Activated CD8-positive, alpha-beta memory T cell treated with anti-CD3 and anti-CD28 coated beads for 4 hours (primary cell): ENCODE data around the gene NSD1.

Experiments
- DNase-seq, 2 donors: peaks; one replicate each; pipeline ENCODE4 v3.0.0-alpha.2; 2020; ENCODE audit warnings: low read depth in 2 of 2

NSD1 gene, protein sequence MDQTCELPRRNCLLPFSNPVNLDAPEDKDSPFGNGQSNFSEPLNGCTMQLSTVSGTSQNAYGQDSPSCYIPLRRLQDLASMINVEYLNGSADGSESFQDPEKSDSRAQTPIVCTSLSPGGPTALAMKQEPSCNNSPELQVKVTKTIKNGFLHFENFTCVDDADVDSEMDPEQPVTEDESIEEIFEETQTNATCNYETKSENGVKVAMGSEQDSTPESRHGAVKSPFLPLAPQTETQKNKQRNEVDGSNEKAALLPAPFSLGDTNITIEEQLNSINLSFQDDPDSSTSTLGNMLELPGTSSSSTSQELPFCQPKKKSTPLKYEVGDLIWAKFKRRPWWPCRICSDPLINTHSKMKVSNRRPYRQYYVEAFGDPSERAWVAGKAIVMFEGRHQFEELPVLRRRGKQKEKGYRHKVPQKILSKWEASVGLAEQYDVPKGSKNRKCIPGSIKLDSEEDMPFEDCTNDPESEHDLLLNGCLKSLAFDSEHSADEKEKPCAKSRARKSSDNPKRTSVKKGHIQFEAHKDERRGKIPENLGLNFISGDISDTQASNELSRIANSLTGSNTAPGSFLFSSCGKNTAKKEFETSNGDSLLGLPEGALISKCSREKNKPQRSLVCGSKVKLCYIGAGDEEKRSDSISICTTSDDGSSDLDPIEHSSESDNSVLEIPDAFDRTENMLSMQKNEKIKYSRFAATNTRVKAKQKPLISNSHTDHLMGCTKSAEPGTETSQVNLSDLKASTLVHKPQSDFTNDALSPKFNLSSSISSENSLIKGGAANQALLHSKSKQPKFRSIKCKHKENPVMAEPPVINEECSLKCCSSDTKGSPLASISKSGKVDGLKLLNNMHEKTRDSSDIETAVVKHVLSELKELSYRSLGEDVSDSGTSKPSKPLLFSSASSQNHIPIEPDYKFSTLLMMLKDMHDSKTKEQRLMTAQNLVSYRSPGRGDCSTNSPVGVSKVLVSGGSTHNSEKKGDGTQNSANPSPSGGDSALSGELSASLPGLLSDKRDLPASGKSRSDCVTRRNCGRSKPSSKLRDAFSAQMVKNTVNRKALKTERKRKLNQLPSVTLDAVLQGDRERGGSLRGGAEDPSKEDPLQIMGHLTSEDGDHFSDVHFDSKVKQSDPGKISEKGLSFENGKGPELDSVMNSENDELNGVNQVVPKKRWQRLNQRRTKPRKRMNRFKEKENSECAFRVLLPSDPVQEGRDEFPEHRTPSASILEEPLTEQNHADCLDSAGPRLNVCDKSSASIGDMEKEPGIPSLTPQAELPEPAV (N-terminal part only)

DNA sequence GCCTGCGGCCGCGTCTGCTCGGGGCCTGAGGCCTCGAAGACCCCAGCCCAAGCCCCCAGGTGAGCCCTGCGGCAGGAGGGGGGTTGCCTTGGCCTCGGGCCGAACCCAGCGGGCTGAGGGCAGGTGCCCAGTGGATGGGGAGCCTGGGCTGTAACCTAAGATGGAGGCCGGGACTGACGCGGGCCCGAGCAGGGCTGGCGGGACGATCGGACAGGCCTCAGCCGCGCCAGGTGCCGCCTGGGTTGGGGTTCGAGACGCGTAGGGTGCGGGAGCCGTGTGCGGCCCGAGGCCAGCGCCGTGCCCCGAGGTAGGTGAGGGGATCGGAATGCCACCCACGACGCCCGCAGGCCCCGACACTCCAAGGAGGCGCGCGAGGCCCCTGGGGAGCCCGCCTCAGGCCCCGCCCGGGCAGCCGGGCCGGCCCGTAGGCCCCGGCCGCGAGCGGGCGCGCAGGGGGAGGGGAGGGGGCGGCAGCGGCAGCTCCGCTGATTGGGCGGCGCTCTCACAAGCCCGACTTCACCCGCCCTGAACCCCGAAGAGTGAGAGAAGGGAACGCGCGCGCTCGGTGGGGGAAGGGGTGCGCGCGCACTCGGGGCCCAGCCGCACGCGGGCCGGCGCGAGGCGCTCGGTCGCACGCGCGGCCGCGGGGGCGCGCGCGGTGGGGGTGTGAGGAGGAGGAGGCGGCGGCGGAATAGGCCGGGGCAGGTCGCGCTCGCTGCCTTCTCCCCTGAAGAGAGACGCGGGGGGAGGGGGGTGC lies at the start of gene NSD1:
Gene NSD1 (plus strand): TSS at position 678 of the 757 bp plus-strand sequence. CDS start 1,331 bp downstream, outside the sequence.
- peak; percentile 76 to 83 for DNase-seq

DNA sequence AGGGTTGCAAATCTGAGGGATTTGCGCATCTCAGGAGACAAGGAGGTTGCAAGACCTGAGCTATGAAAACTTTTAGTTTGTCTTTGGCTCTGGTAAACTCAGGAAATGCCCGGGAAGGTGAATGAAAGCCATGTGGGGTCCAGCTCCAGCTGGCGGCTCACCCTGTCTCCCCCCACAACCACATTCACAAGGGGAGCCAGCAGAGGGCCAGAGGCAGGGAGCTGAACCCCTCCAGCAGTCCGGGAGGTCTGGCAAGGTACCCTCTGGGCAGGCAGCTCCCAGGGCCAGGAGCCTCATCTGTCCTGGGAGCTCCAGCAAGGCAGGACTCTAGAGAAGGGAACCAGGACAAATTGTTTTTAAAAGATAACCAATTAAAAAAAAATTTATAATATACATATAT lies 49.4 kb upstream of the NSD1 start:
- no peak for DNase-seq

DNA sequence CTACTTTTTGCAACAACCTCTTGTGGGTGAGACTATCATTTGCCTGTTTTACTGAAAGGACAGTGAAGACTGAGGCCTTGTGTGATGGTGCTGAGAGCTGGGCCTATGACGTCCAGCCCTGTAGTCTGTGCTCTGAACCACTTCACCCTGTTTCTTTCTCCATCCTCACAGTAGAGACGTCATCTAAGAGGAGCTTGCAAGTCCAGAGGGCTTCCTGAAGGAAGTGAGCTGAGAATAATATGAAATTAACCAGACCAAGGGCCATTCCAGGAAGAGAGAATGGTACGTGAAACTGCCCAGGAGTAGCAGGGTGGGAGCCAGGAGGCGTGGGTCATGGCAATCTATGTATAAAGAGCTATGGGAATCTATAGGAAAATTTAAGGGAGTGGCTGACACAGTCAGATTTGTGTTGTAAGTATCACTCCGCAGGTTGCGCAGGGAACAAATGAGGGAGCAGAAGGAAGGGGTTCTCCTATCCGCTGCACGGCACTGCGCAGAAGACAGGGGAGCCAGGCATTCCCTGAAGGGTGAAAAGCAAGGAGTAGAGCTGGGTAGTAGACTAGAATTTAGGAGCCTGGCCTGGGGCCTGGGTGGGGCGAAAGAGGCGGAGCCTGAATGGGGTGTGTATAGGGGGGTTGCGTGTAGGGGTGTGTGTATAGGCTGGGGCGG lies 47.5 kb upstream of the NSD1 start:
- DNase-seq = no peak

DNA sequence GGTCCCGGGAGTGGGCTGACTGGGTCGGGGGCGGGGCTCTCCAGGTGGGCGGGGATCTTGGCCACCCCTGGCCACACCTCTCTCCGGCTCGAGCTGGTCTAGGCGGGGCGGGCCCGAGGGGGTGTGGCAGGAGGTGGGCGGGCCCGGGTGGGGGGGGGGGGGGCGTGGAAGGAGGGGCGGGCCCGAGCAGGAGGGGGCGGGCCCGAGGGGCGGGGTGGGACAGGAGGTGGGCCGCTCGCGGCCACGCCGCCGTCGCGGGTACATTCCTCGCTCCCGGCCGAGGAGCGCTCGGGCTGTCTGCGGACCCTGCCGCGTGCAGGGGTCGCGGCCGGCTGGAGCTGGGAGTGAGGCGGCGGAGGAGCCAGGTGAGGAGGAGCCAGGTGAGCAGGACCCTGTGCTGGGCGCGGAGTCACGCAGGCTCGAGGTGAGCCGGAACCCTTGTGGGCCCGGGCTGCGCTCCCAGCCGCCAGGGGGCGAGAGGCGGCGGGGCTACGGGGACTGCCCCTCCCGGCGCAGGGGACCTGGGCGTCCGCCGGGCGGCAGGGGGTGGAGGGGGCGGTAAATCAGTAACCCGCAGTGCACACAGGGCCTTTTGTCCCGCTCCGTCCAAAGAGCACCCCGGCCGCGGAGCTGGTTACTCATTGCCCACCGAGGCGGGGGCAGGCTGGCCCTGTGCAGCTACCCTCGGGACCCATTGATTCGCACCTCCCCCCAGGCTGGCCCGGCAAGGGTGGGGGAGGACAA lies 46.7 kb upstream of the NSD1 start, which contains the start of gene FGFR4:
Gene FGFR4 (plus strand): TSS at position 262 of the 744 bp plus-strand sequence. CDS start 2,688 bp downstream, outside the sequence.
- DNase-seq = peak; percentile 22 to 28

DNA sequence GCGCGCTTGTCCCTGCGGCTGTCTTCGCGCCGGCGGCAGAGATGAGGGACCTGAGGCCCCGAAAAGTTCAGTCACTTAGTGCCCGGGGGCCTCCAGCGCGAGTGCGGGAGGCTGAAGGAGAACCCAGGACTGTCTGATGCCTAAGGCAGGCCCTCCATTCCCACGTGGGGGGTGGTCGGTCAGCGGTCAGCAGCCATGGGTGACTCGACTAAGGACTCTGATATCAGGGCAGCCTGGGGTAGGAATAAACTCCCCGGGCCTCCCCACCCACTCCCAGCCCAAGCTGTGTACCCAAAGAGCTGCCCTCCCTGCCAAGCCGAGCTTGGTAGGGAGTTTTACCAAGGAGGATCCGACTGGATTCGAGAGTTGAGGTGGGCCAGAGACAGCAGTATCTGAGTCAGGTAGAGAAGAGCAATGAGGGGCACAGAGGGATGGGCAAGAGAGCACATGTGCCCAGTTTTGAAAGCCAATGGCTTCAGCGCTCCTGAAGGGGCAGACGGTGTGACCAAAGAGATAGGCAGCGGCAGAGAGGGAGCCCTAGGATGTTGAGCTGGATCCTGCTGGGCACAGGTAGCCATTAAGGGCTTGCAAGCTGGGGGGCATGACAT lies 46.1 kb upstream of the NSD1 start:
- DNase-seq = no peak

DNA sequence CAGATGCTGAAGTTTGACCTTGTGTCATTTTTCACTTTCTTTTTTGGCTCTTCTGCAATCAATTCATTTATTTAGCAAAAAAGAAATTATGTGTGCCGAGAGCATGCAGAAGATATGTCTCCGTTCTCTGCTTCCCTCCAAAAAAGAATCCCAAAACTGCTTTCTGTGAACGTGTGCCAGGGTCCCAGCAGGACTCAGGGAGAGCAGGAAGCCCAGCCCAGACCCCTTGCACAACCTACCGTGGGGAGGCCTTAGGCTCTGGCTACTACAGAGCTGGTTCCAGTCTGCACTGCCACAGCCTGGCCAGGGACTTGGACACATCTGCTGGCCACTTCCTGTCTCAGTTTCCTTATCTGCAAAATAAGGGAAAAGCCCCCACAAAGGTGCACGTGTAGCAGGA lies 44.4 kb upstream of the NSD1 start:
- no peak for DNase-seq

DNA sequence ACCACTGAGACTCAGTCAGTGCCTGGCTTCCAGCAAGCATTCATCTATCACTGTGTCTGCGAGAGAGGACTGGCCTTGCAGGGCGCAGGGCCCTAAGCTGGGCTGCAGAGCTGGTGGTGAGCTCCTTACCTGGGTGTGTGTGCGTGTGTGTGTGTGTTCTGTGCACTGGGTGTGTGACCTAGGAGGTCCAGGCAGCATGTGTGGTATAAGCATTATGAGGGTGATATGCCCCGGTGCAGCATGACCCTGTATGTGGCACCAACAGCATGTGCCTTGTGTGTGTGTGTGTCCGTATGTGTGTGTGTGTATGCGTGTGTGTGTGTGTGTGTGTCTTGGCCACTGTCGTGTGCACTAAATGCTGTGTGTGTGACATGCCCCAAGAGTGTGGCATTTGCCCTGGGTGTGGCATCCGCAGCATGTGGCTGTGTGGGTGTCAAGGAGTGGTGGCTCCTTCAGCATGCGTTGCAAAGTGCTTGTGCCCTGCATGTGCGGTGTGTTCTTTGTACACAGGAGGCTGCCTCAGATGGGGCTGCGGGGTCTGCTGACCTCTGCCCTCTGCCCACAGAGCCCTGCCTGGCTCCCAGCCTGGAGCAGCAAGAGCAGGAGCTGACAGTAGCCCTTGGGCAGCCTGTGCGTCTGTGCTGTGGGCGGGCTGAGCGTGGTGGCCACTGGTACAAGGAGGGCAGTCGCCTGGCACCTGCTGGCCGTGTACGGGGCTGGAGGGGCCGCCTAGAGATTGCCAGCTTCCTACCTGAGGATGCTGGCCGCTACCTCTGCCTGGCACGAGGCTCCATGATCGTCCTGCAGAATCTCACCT lies 43.5 kb upstream of the NSD1 start:
- DNase-seq = no peak

DNA sequence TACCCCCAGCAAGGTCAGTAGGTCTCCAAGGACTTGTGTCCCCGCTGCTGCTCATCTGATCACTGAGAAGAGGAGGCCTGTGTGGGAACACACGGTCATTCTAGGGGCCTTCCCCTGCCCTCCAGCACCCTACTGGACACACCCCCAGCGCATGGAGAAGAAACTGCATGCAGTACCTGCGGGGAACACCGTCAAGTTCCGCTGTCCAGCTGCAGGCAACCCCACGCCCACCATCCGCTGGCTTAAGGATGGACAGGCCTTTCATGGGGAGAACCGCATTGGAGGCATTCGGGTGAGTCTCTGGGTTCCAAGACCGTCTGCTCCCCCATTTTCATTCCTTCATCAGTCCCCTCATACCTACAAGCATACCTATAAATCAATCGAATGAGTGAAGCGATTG lies 42.8 kb upstream of the NSD1 start:
- DNase-seq = no peak

DNA sequence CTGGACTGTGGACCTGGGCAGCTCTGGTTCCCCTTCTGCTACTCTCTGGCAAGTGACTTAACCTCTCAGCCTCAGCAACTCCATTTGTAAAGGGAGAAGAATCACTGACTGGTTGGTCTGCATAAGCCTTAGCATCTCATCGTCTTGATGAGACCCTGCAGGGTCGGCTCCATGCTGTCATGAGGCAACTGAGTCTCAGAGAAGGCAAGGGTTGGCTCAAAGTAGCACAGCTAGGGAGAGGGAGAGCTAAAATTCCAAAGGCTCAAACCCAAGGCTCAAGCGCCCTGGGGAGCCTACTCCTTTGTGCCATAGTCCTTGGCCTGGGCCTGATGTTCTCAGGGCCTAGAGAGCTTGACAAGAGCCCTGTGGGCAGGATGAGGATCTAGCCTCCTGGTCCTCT lies 42.3 kb upstream of the NSD1 start:
- no peak for DNase-seq

DNA sequence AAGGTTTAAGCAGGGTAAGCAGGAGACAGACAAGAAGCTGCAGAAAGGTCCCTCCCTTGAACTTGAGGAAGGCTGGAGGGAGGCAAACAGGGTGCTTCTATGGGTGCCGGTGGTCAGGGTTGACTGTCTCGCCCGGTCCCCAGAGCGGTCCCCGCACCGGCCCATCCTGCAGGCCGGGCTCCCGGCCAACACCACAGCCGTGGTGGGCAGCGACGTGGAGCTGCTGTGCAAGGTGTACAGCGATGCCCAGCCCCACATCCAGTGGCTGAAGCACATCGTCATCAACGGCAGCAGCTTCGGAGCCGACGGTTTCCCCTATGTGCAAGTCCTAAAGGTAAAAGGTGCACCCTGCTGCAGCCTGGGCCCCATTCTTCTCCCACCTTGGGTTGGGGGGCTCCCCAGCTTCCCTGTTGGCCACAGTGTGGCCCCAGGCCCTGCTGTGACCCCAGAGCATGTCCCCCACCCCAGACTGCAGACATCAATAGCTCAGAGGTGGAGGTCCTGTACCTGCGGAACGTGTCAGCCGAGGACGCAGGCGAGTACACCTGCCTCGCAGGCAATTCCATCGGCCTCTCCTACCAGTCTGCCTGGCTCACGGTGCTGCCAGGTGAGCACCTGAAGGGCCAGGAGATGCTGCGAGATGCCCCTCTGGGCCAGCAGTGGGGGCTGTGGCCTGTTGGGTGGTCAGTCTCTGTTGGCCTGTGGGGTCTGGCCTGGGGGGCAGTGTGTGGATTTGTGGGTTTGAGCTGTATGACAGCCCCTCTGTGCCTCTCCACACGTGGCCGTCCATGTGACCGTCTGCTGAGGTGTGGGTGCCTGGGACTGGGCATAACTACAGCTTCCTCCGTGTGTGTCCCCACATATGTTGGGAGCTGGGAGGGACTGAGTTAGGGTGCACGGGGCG lies 41.1 kb upstream of the NSD1 start:
- no peak for DNase-seq

DNA sequence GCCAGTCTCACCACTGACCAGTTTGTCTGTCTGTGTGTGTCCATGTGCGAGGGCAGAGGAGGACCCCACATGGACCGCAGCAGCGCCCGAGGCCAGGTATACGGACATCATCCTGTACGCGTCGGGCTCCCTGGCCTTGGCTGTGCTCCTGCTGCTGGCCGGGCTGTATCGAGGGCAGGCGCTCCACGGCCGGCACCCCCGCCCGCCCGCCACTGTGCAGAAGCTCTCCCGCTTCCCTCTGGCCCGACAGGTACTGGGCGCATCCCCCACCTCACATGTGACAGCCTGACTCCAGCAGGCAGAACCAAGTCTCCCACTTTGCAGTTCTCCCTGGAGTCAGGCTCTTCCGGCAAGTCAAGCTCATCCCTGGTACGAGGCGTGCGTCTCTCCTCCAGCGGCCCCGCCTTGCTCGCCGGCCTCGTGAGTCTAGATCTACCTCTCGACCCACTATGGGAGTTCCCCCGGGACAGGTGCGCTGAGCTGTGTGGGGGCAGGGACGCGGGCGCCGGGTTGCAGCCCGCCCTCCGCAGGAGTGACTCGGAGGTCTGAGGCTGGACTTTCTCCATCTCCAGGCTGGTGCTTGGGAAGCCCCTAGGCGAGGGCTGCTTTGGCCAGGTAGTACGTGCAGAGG lies 40.4 kb upstream of the NSD1 start:
- no peak for DNase-seq

DNA sequence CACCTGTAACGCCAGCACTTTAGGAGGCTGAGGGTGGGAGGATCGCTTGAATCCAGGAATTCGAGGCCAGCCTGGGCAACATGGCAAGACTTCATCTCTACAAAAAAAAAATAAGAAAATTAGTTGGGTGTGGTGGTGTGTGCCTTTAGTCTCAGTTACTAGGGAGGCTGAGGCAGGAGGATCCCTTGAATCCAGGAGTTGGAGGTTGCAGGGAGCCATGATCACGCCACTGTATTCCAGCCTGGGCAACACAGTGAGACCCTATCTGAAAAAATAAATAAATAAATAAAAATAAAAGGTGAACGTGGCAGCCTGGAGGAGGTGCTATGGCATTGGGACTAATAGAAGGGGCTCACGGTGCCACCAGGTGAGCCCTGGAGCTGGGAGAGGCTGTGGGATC lies 39.8 kb upstream of the NSD1 start:
- no peak for DNase-seq

DNA sequence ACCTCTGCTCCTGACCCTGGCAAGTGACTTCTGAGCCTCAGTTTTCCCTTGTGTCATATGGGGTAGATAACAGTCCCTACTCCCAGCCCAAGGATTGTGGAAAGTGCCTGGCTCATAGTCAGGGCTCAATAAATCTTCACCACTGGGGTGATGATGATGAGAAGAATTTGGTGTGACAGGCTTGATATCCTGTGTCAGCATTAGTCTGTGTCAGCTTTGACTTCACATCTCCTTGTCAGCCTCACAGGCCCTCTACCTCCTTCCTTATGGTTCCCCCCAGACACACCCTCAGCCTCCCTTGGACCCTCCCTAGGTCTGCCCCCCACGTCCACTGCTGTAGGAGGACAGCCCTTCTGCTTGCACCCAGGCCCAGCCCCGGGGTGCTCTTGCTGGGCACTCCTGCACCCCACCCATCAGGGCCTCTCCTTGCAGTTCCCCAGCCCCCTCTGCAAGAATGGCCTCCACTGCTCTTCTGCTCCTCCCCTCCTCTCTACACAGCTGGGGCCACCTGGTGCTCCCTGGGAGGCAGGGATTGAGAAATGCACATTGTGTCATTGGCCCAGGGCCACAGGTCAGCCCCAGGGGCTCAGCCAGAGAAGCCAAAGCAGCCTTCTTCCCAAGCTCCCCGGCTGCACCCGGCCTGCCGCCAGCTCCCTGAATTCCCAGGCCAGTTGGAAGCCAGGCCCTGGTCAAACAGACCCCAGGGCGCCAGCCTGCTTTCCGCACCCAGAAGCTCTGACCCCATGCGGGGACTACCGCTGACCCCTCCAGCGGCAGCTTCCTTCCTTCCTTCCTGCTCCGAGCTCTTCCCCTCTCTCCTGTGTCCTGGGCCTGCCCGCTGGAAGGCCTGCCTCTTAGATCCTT lies 39.1 kb upstream of the NSD1 start:
- DNase-seq = no peak

DNA sequence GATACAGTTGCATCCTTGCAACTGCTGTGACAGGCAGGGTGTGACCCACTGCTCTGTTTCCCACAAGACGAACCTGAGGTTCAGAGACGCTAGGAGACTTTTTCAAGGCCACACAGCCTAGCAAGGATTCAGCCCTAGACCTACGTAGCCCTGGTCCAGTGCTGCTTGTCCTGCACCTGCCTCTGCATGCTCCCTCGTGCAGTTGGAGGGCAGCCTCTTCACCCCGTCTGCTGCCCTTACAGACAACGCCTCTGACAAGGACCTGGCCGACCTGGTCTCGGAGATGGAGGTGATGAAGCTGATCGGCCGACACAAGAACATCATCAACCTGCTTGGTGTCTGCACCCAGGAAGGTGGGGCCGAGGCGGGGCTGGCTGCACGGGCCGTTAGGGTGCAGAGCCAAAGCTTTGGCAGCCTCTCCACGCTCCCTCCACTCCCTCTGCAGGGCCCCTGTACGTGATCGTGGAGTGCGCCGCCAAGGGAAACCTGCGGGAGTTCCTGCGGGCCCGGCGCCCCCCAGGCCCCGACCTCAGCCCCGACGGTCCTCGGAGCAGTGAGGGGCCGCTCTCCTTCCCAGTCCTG lies 38.4 kb upstream of the NSD1 start:
- no peak for DNase-seq

DNA sequence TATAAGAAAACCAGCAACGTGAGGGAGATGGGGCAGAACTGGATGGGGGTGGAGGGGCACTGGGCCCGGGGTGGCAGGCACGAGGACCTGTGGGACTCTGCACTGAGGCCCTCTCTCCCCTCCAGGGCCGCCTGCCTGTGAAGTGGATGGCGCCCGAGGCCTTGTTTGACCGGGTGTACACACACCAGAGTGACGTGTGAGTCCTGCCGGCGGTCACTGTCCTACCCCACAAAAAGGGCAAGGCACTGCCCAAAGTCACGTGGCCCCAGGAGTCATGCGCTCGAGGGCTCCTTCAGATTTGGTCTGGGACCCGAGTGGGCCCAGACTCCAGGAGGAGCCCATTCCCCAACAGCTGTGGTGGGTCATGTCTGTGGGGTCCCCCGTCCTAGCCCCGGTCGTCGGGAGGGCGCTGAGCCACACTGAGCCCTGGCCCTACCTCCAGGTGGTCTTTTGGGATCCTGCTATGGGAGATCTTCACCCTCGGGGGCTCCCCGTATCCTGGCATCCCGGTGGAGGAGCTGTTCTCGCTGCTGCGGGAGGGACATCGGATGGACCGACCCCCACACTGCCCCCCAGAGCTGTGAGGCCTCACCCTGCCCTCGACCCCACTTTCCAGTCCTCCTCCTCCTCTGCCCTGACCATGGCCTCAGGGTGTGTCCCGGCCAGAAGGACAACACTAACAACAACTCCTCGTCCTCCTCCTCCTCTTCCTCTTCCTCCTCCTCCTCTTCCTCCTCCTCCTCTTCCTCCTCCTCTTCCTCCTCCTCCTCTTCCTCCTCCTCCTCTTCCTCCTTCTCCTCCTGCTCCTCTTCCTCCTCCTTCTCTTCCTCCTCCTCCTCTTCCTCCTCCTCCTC lies 37.2 kb upstream of the NSD1 start:
- no peak for DNase-seq
